Kidney (tissue), 14 donors: Measurements from ENCODE around the gene RFT1. TPM values are rescaled to one million over a fixed set of nuclear protein-coding genes. Genes with fewer than 3 reads are reported as not detected.
A peak's percentile ranks its signal among the peaks of the same experiment; 100 is the strongest.

ENCODE experiments used
- DNase-seq, 5 donors: peaks; one replicate each; pipeline ENCODE4 v3.0.0-alpha.2; 2013 to 2020
- FAIRE-seq: peaks from 2 replicates; lab custom pipeline; 2012; peaks lifted over from hg19 to GRCh38; lab: Jason Lieb, UNC
- H3K27ac ChIP-seq, 2 donors: one replicate each; pipeline ENCODE4 v1.7.0; 2013; ENCODE audit warnings: low read depth in 2 of 2, low read length in 2 of 2, inconsistent platforms in 1 of 2
- H3K27me3 ChIP-seq: one replicate; pipeline ENCODE4 v1.7.1; 2013; ENCODE audit warnings: low read length, inconsistent platforms; ENCODE audit not compliant: control insufficient read depth, insufficient read depth
- H3K36me3 ChIP-seq, 3 donors: one replicate each; pipeline versions ENCODE4 v1.7.0 to v1.7.1; 2013; ENCODE audit warnings: low read length in 3 of 3, control low read depth in 1 of 3, inconsistent platforms in 1 of 3; ENCODE audit not compliant: insufficient read depth in 3 of 3, control insufficient read depth in 2 of 3
- H3K4me1 ChIP-seq, 3 donors: one replicate each; pipeline versions ENCODE4 v1.7.0 to v1.7.1; 2013; ENCODE audit warnings: low read length in 3 of 3, inconsistent platforms in 1 of 3, low read depth in 1 of 3; ENCODE audit not compliant: control insufficient read depth in 2 of 3, insufficient read depth in 2 of 3
- H3K4me3 ChIP-seq, 3 donors: one replicate each; pipeline versions ENCODE4 v1.7.0 to v1.8.1; 2013; ENCODE audit warnings: low read length in 3 of 3, control low read depth in 1 of 3, inconsistent platforms in 1 of 3
- H3K9ac ChIP-seq, 3 donors: one replicate each; pipeline versions ENCODE4 v1.7.0 to v1.7.1; 2013; ENCODE audit warnings: low read length in 3 of 3, control low read depth in 1 of 3, inconsistent platforms in 1 of 3
- H3K9me3 ChIP-seq, 3 donors: one replicate each; pipeline versions ENCODE4 v1.7.0 to v1.7.1; 2013; ENCODE audit warnings: low read length in 3 of 3, control low read depth in 1 of 3, inconsistent platforms in 1 of 3; ENCODE audit not compliant: control insufficient read depth in 2 of 3, insufficient read depth in 1 of 3
- intact Hi-C: fragments of 100-400 bp; cut with DNase I; formaldehyde crosslinking; loops from one replicate; pipeline ENCODE4 v1.11.1; 2022
- polyA plus RNA-seq: library from polyadenylated mRNA; stranded (reverse); fragments of 350-450 nt; fragmentation: Illumina TruSeq; extraction: RNeasy Lipid Tissue Mini Kit (QIAGEN cat#74804); gene quantifications from one replicate; pipeline ENCODE4 v1.2.3, GENCODE V29; 2014; ENCODE audit warnings: low read depth, low replicate concordance; ENCODE audit not compliant: insufficient read depth
- total RNA-seq: library from RNA; stranded (reverse); fragmentation: NEBNext Ultra II Directional; extraction: Animal tissue kit (Norgen Biotek cat#: 25700); gene quantifications from one replicate; pipeline ENCODE4 v1.2.1, GENCODE V29; 2021
- TF ChIP-seq, protein P1 (sequence below): IDR thresholded peaks from 3 replicates; pipeline ENCODE4 v1.5.1; 2012; ENCODE audit warnings: mild to moderate bottlenecking, moderate library complexity, borderline replicate concordance; ENCODE audit not compliant: insufficient read depth; ENCODE audit errors: extremely low read depth
- donor health status: control.
- donor health status: control.
- donor health status: control.
- donor health status: control.
- donor health status: control.
- donor health status: DM: yes; HTN: yes; CAD: no.
- donor health status: Normal renal cell carcinoma (clear cell type).

The RFT1 gene
- total and polyA plus RNA-seq, 2 donors from 2014 or later: 14.7 to 22.8 TPM

DNA sequence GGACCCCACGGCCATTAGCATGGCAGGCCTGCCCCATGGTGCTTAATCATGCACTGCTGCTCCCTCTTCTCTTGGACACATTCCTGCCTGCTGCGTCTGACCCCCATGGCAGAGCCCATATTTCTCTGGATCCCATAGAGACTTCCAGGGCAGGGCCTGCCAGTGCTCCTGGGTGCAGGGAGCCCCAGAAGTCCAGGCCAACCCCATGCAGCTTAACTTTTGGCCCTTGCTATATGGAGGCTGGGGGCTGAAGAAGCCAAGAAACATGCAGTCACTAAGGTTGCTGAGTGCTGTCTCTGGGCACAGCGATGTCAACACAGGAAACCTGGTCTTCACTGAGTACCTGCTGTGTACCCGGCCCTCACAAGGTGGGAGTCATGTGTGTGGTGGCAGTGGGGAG, 19.5 kb upstream of the RFT1 start:
- TF ChIP-seq, protein P1, sequence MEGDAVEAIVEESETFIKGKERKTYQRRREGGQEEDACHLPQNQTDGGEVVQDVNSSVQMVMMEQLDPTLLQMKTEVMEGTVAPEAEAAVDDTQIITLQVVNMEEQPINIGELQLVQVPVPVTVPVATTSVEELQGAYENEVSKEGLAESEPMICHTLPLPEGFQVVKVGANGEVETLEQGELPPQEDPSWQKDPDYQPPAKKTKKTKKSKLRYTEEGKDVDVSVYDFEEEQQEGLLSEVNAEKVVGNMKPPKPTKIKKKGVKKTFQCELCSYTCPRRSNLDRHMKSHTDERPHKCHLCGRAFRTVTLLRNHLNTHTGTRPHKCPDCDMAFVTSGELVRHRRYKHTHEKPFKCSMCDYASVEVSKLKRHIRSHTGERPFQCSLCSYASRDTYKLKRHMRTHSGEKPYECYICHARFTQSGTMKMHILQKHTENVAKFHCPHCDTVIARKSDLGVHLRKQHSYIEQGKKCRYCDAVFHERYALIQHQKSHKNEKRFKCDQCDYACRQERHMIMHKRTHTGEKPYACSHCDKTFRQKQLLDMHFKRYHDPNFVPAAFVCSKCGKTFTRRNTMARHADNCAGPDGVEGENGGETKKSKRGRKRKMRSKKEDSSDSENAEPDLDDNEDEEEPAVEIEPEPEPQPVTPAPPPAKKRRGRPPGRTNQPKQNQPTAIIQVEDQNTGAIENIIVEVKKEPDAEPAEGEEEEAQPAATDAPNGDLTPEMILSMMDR: no peak
- H3K4me1 ChIP-seq: peaks cover 0 to 31% (median 25%) of the 10 kb centered on the region in 3 donors
- no peak overlapping the region for H3K4me3 ChIP-seq
- DNase-seq (peak in 1 of 5 donors; percentile 48), FAIRE-seq (no peak)
- H3K27ac ChIP-seq: no peak overlapping the region
- H3K9ac ChIP-seq: no peak overlapping the region
- no peaks in the 10 kb centered on the region for H3K27me3 ChIP-seq
- H3K36me3 ChIP-seq: no peaks in the 10 kb centered on the region
- H3K9me3 ChIP-seq: no peaks in the 10 kb centered on the region
- intact Hi-C loops: no loop called here

DNA sequence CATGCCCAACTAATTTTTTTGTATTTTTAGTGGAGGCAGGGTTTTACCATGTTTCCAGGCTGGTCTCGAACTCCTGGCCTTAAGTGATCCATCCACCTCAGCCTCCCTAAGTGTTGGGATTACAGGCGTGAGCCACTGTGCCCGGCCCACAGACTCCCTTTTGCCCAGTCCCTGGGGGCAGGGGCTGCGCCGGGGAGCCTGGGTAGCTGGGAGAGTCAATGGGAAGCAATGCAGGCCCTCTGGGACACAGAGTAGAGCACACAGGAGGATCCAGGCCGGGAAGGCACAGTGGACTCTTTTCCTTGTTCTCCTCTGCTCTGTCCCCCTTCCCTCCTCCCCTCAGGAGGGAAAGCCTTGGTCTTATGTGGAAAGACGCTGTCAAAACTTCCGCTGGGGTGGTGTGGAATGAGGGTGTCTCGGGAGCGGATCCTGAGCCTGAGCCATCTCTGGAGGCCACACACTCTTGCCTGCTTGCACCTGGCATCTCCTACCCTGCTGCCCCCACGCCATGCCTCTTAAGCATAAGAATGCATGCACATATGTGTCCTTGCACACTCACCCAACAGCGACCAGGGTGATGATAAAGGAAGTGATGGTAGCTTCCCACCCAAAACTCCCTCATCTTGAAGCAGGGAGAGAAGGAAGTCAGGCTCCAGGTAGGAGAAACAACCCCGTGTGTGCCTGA, 18.9 kb upstream of the RFT1 start:
- Histone ChIP-seq H3K27ac (no peak overlapping the region), H3K9me3 (no peaks in the 10 kb centered on the region), H3K27me3 (no peaks in the 10 kb centered on the region), H3K4me1 (peaks cover 0 to 28% (median 20%) of the 10 kb centered on the region in 3 donors), H3K9ac (no peak overlapping the region), H3K36me3 (no peaks in the 10 kb centered on the region), H3K4me3 (no peak overlapping the region)
- intact Hi-C loops: no loop called here
- FAIRE-seq: no peak
- TF ChIP-seq, protein P1: no peak
- peak in 1 of 5 donors; percentile 55 for DNase-seq

DNA sequence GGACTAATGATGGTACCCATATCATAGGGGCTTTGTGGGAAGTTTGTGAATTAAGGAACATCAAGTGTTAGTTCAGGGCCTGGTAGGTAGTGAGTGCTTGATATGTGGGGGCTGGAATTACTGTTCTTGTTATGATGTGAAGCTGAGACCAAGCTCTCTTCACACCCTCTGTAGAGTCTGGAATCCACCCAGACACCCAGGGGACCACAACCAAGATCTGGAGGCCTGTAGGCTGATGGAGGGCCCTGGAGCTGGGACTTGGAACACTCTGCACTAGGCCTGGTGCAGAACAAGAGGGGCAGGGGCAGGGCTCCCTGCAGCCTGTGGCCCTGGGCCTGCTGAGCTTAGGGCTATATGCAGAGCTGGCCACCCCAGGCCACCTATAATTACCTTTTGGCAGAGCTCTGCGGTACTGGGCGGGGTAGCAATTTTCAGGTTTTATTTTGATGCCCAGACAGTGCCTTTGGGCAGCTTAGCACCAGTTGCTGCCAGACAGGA, 17.7 kb upstream of the RFT1 start:
- intact Hi-C loops: no loop called here
- no peaks in the 10 kb centered on the region for H3K36me3 ChIP-seq
- FAIRE-seq (no peak), DNase-seq (peak in 1 of 5 donors; percentile 37)
- H3K27ac ChIP-seq: no peak overlapping the region
- H3K9ac ChIP-seq: no peak overlapping the region
- TF ChIP-seq, protein P1: no peak
- H3K4me1 ChIP-seq: peaks cover 0 to 21% (median 13%) of the 10 kb centered on the region in 3 donors
- no peak overlapping the region for H3K4me3 ChIP-seq
- H3K9me3 ChIP-seq: no peaks in the 10 kb centered on the region
- no peaks in the 10 kb centered on the region for H3K27me3 ChIP-seq
